Fibroblast of the aortic adventitia (primary cell): ENCODE results near the gene SLC6A1. TPM values are rescaled to one million over a fixed set of nuclear protein-coding genes. Genes with fewer than 3 reads are reported as not detected.

Experiments
- DNase-seq: peaks from one replicate; pipeline ENCODE4 v3.0.0-alpha.2; 2010; ENCODE audit warnings: low read depth
- H3K4me3 ChIP-seq: 2 replicates; pipeline ENCODE4 v1.5.1; 2011; ENCODE audit warnings: low read depth, mild to moderate bottlenecking, control low read depth, low read length, moderate library complexity
- CTCF ChIP-seq: IDR thresholded peaks from 2 replicates; pipeline ENCODE4 v1.5.1; 2011; ENCODE audit warnings: mild to moderate bottlenecking, low read length, control low read depth, inconsistent platforms; ENCODE audit not compliant: insufficient read depth
- total RNA-seq: library from RNA; depleted of rRNA; stranded (reverse); fragments of >200 nt; gene quantifications from 2 replicates; pipeline ENCODE4 v1.2.3, GENCODE V29; 2012; ENCODE audit warnings: low replicate concordance

The SLC6A1 gene
- total RNA-seq, 1 donor: not detected

DNA sequence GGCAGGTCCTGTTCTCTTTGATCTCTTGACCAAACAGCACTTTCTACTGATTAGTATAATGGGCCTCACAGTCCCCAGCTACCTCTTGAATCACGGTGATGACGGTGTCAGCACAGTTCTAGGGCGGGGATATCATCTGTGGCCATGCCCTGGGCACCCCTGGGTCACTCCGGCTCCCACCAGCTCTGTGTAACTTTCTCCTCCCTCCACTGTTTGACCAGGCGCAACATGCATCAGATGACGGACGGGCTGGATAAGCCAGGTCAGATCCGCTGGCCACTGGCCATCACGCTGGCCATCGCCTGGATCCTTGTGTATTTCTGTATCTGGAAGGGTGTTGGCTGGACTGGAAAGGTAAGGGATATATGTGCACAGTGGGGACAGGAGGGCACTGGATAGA is 29.6 kb downstream of the SLC6A1 start:
- no peak for TF ChIP-seq CTCF
- no peak for DNase-seq
- H3K4me3 ChIP-seq: no peak overlapping the region

GRCh38 chr3:11024181-11024580 is 31.6 kb downstream of the SLC6A1 start:
- no peak for TF ChIP-seq CTCF
- DNase-seq: no peak
- H3K4me3 ChIP-seq: no peak overlapping the region

DNA sequence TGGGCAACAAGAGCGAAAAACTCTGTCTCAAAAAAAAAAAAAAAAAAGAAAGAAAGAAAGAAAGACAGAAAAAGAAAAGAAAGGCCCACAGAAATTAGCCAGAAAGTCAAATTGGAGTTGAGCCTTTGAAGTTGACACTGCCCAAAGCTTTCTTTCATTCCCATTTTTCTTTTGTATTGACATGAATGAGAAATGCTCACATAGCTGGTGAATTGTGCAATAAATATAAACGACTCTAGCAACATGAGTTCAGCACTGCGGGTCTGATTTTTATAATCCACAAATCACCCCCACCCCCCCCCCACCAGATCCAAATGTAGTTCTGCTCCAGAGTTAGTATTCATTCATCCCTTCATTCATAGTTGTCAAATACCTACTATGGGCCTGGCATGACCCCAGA is 37.4 kb downstream of the SLC6A1 start:
- no peak for TF ChIP-seq CTCF
- DNase-seq: no peak

GRCh38 chr3:11033871-11034270 is 41.3 kb downstream of the SLC6A1 start:
- DNase-seq: no peak
- no peak for TF ChIP-seq CTCF

More for the DNA sequence above, 37.4 kb downstream of the SLC6A1 start:
- no peak overlapping the region for H3K4me3 ChIP-seq

GRCh38 chr3:11034309-11034985 is 41.9 kb downstream of the SLC6A1 start:
- no peak for DNase-seq
- H3K4me3 ChIP-seq: no peak overlapping the region
- no peak for TF ChIP-seq CTCF

More at GRCh38 chr3:11033871-11034270, 41.3 kb downstream of the SLC6A1 start:
- H3K4me3 ChIP-seq: no peak overlapping the region

DNA sequence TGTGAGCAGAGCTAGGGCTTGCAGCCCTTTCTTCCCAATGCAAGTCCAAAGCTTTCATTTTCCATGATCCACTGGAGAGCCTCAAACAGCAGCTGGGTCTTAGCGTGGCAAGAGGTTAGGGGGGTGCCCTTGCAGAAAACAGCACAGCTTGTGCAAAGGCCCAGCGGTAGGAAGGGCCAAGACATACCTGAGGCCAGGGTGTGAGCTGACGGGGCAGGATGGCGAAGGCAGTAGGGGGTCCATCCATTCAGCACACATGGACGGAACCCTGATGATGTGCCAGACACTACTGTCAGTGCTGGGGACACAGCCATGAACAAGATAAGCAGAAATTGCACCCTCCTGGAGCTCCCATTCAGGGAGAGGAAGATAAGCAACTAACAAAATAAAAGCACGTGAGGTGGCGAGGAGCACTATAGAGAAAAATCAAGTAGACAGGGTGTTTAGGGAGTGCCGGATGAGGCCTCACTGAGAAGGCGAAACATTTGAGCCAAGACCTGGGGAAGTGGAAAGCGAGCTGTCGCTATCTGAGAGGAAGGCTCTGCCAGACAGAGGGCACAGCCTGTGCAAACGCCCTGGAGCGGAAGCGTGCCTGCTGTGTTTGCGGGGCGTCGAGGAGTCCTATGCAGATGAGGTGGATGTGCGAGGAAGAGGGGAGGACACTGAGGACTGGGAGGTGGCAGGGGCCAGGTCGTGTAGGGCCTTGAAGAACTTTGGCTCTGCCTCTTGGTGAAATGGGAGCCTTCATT is 43.4 kb downstream of the SLC6A1 start:
- no peak overlapping the region for H3K4me3 ChIP-seq
- DNase-seq: no peak
- no peak for TF ChIP-seq CTCF
